Measurements from ENCODE around the gene CDK5.

DNA sequence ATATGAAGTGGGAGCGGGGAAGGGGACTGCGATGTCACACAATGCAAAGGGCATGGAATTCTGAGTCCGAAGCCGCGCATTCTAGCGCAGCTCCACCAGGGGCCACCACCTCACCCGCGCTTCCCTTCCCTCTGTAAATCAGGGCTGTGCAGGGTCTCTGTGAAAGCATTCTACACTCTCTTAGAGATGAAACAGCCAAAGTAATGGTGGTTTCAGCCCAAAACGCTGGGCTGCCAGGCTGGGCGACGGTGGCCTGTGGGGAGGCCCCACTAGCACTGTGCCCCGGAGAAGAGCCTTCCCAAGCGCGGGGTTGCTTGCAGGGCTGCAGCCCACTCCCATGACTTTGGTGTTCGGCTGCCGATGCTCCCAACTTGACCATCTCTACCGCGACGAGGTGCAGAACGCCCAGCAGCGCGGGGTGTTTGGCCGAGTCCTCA lies 44.8 kb downstream of the CDK5 start:
- TF ChIP-seq, protein P1, sequence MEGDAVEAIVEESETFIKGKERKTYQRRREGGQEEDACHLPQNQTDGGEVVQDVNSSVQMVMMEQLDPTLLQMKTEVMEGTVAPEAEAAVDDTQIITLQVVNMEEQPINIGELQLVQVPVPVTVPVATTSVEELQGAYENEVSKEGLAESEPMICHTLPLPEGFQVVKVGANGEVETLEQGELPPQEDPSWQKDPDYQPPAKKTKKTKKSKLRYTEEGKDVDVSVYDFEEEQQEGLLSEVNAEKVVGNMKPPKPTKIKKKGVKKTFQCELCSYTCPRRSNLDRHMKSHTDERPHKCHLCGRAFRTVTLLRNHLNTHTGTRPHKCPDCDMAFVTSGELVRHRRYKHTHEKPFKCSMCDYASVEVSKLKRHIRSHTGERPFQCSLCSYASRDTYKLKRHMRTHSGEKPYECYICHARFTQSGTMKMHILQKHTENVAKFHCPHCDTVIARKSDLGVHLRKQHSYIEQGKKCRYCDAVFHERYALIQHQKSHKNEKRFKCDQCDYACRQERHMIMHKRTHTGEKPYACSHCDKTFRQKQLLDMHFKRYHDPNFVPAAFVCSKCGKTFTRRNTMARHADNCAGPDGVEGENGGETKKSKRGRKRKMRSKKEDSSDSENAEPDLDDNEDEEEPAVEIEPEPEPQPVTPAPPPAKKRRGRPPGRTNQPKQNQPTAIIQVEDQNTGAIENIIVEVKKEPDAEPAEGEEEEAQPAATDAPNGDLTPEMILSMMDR (IDR thresholded peaks at IDR 0.05; ENCODE audit: insufficient read depth, low read depth, low read length): peak; percentile 54
- TF ChIP-seq EZH2 (IDR thresholded peaks at IDR 0.05; ENCODE audit: insufficient read depth, low read length): no peak
